GM23248 (cell line): ENCODE measurements around the gene TEX44. TPM values are rescaled to one million over a fixed set of nuclear protein-coding genes. Genes with fewer than 3 reads are reported as not detected.

Source experiments
- DNase-seq: peaks from one replicate; pipeline ENCODE4 v3.0.0-alpha.2; 2015
- H2AFZ ChIP-seq: fragments of 200-600 bp; sonication (generic); 2 replicates; pipeline ENCODE4 v1.6.1; 2016; ENCODE audit warnings: antibody characterized with exemption
- H3F3A ChIP-seq: fragments of 200-600 bp; sonication (generic); 2 replicates; pipeline ENCODE4 v1.6.1; 2016; ENCODE audit warnings: mild to moderate bottlenecking, antibody characterized with exemption, mixed run types; ENCODE audit not compliant: insufficient read depth
- H3K27ac ChIP-seq: fragments of 200-600 bp; sonication (generic); 2 replicates; pipeline ENCODE4 v1.5.1; 2016; ENCODE audit warnings: mild to moderate bottlenecking
- H3K27me3 ChIP-seq: fragments of 200-600 bp; sonication (generic); replicated peaks from 2 replicates; pipeline ENCODE4 v1.6.1; 2016; ENCODE audit warnings: mild to moderate bottlenecking; ENCODE audit not compliant: insufficient read depth
- H3K36me3 ChIP-seq: fragments of 200-600 bp; sonication (generic); 2 replicates; pipeline ENCODE4 v1.6.1; 2016; ENCODE audit warnings: low read depth, mild to moderate bottlenecking
- H3K4me1 ChIP-seq: fragments of 200-600 bp; sonication (generic); 2 replicates; pipeline ENCODE4 v1.6.1; 2016; ENCODE audit warnings: mild to moderate bottlenecking; ENCODE audit not compliant: insufficient read depth
- H3K4me2 ChIP-seq: fragments of 200-600 bp; sonication (generic); one replicate; pipeline ENCODE4 v1.6.1; 2016; ENCODE audit warnings: mild to moderate bottlenecking; ENCODE audit not compliant: unreplicated experiment
- H3K4me3 ChIP-seq: fragments of 200-600 bp; sonication (generic); 2 replicates; pipeline ENCODE4 v1.5.1; 2016; ENCODE audit warnings: mild to moderate bottlenecking
- H3K79me2 ChIP-seq: fragments of 200-600 bp; sonication (generic); 2 replicates; pipeline ENCODE4 v1.6.1; 2016; ENCODE audit warnings: mild to moderate bottlenecking; ENCODE audit not compliant: insufficient read depth
- H3K9ac ChIP-seq: fragments of 200-600 bp; sonication (generic); 2 replicates; pipeline ENCODE4 v1.6.1; 2016; ENCODE audit warnings: mild to moderate bottlenecking
- H3K9me2 ChIP-seq: fragments of 200-600 bp; sonication (generic); 2 replicates; pipeline ENCODE4 v1.6.1; 2016; ENCODE audit warnings: mixed run types, mild to moderate bottlenecking, moderate library complexity; ENCODE audit not compliant: insufficient read depth
- H3K9me3 ChIP-seq: fragments of 200-600 bp; sonication (generic); one replicate; pipeline ENCODE4 v1.6.1; 2017; ENCODE audit warnings: low read depth
- H4K20me1 ChIP-seq: fragments of 200-600 bp; sonication (generic); 2 replicates; pipeline ENCODE4 v1.6.0; 2016; ENCODE audit not compliant: insufficient read depth
- EZH2 ChIP-seq: fragments of 200-600 bp; sonication (generic); IDR thresholded peaks from 2 replicates; pipeline ENCODE4 v1.6.1; 2018; ENCODE audit warnings: antibody characterized with exemption, mild to moderate bottlenecking; ENCODE audit not compliant: insufficient read depth, poor library complexity, severe bottlenecking
- EZH2phosphoT487 ChIP-seq: fragments of 200-600 bp; sonication (generic); IDR thresholded peaks from 2 replicates; pipeline ENCODE4 v1.6.1; 2018; ENCODE audit warnings: antibody characterized with exemption, moderate library complexity, mild to moderate bottlenecking, low read depth; ENCODE audit not compliant: insufficient read depth
- WGBS, 2 experiments: methylation state at CpG; one replicate each; pipeline ENCODE4 v1.1.6; 2015 to 2017; ENCODE audit warnings: low lambda C conversion rate in 2 of 2, low coverage in 1 of 2; ENCODE audit errors: missing lambda C conversion rate in 2 of 2; 5-methylcytosine and 5-hydroxymethylcytosine counted together
- in situ Hi-C: fragments of 300-500 bp; cut with MboI; formaldehyde crosslinking; loops from 2 replicates; pipeline ENCODE4 v1.15.0; 2020
- polyA plus RNA-seq: library from polyadenylated mRNA; unstranded; fragments of >200 nt; fragmentation: Nextera tagmentation; extraction: Ambion mirVana; gene quantifications from 2 replicates; pipeline ENCODE4 v1.2.1, GENCODE V29; 2016
- total RNA-seq: library from RNA; depleted of rRNA; stranded (reverse); fragments of >200 nt; shearing (Covaris generic); gene quantifications from 2 replicates; pipeline ENCODE4 v1.2.3, GENCODE V29; 2014

The TEX44 gene
- total and polyA plus RNA-seq, 2 experiments from 2014 or later, result not detected

GRCh38 chr2:231600619-231601355 lies 8.1 kb downstream of the TEX44 start:
- H3K9me2 ChIP-seq, result no peaks in the 10 kb centered on the region
- in situ Hi-C loops, result no loop called here
- peaks cover 18% of the 10 kb centered on the region for H3K4me1 ChIP-seq
- no peaks in the 10 kb centered on the region for H4K20me1 ChIP-seq
- no peak overlapping the region for H3K27ac ChIP-seq
- H3K4me3 ChIP-seq, result no peak overlapping the region
- H3K79me2 ChIP-seq, result no peaks in the 10 kb centered on the region
- no peak for DNase-seq
- H3K36me3 ChIP-seq, result no peaks in the 10 kb centered on the region
- H3K27me3 ChIP-seq, result no peaks in the 10 kb centered on the region
- WGBS, 2 experiments, result 50 to 51% methylated on average over 11 of the region's 11 CpGs
- no peak overlapping the region for H2AFZ ChIP-seq
- H3K9ac ChIP-seq, result no peak overlapping the region
- no peaks in the 10 kb centered on the region for H3K9me3 ChIP-seq
- H3K4me2 ChIP-seq, result no peak overlapping the region
- H3F3A ChIP-seq, result no peaks in the 10 kb centered on the region
- TF ChIP-seq EZH2phosphoT487, result no peak
- TF ChIP-seq EZH2, result no peak

GRCh38 chr2:231601356-231602229 lies 8.9 kb downstream of the TEX44 start:
- WGBS, 2 experiments, result 32 to 35% methylated on average over 12 of the region's 12 CpGs
- in situ Hi-C loops, result no loop called here

GRCh38 chr2:231602859-231603467 lies 10.3 kb downstream of the TEX44 start:
- no peak overlapping the region for H2AFZ ChIP-seq
- H3K4me1 ChIP-seq, result peaks cover 10% of the 10 kb centered on the region
- no peaks in the 10 kb centered on the region for H3K36me3 ChIP-seq
- H3K79me2 ChIP-seq, result no peaks in the 10 kb centered on the region
- no peak overlapping the region for H3K4me2 ChIP-seq
- in situ Hi-C loops, result no loop called here
- H3K9ac ChIP-seq, result no peak overlapping the region
- H3F3A ChIP-seq, result no peaks in the 10 kb centered on the region
- H3K9me2 ChIP-seq, result no peaks in the 10 kb centered on the region
- H3K27me3 ChIP-seq, result no peaks in the 10 kb centered on the region
- WGBS, 2 experiments, result 53 to 64% methylated on average over 6 of the region's 6 CpGs
- no peak for DNase-seq
- TF ChIP-seq EZH2 (no peak), EZH2phosphoT487 (no peak)
- no peaks in the 10 kb centered on the region for H4K20me1 ChIP-seq
- no peaks in the 10 kb centered on the region for H3K9me3 ChIP-seq
- no peak overlapping the region for H3K27ac ChIP-seq
- no peak overlapping the region for H3K4me3 ChIP-seq

More at GRCh38 chr2:231601356-231602229, 8.9 kb downstream of the TEX44 start:
- Histone ChIP-seq H3K9me3 (no peaks in the 10 kb centered on the region), H4K20me1 (no peaks in the 10 kb centered on the region), H3K27me3 (no peaks in the 10 kb centered on the region), H3K27ac (no peak overlapping the region), H3F3A (no peaks in the 10 kb centered on the region), H3K4me2 (no peak overlapping the region), H3K9ac (no peak overlapping the region), H3K9me2 (no peaks in the 10 kb centered on the region), H3K4me1 (peaks cover 18% of the 10 kb centered on the region), H3K4me3 (no peak overlapping the region), H3K79me2 (no peaks in the 10 kb centered on the region), H3K36me3 (no peaks in the 10 kb centered on the region), H2AFZ (0 out of 2 replicates have a peak overlapping the region, but pooled peaks have one; percentile 12)
- DNase-seq, result peak; percentile 88
- no peak for TF ChIP-seq EZH2
- TF ChIP-seq EZH2phosphoT487, result no peak

DNA sequence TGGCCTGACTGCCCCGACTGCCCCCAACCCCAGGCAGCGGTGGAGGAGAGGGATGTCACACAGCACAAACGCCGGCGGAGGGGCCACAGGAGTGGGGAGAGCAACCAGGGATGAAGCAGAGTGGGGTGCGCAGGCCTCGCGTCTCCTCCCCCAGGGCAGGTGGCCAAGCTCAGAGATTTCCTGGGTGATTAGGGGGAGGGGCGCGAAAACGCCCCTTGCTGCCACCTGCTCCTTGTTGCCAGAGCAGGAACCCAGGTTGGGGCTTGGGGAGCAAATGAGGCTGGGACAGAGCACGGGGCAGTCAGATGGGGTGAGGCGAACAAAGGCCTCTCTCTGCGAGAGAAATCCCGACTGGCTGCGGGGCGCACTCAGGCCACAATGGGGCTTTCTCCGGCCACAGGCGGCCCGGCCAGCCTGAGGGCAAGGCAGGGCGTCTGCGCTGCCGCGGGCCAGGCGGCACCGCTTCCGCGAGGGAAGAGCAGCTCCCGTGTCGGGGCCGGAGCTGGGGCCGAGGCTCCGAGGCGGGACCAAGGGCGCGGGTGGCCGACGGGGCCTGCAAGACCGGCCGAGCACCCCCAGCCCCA lies 11.5 kb downstream of the TEX44 start:
- TF ChIP-seq EZH2, result no peak
- TF ChIP-seq EZH2phosphoT487, result no peak
- in situ Hi-C loops, result no loop called here
- Histone ChIP-seq H3K27ac (peak overlapping the region; percentile 76), H4K20me1 (no peaks in the 10 kb centered on the region), H3K27me3 (no peaks in the 10 kb centered on the region), H3K4me2 (peak overlapping the region; percentile 70), H3K9me2 (no peaks in the 10 kb centered on the region), H3K4me3 (peak overlapping the region; percentile 66), H3K9ac (peak overlapping the region; percentile 94), H3K4me1 (peaks cover 10% of the 10 kb centered on the region), H2AFZ (peak overlapping the region; percentile 54), H3K36me3 (no peaks in the 10 kb centered on the region), H3K9me3 (no peaks in the 10 kb centered on the region), H3K79me2 (no peaks in the 10 kb centered on the region), H3F3A (no peaks in the 10 kb centered on the region)
- no peak for DNase-seq
- 14 to 17% methylated on average over 25 to 31 of the region's 40 CpGs for WGBS, 2 experiments
